OCI-LY7 (cell line): ENCODE measurements around the gene MBTD1. TPM values are rescaled to one million over a fixed set of nuclear protein-coding genes. Genes with fewer than 3 reads are reported as not detected.
"Not testable (repeated sequence)": the region's sequence is repeated elsewhere in the genome, so short reads cannot be mapped to it uniquely, and the experiment has no call there.

Experiments used
- BruUV-seq: library from RNA; stranded (reverse); fragments of 400-500 nt; replicated peaks from 2 replicates; lab custom pipeline; 2021; lab: Mats Ljungman, UMichigan
- CTCF ChIA-PET: fragments of 300-600 bp; sonication (Branson Sonifier 250); formaldehyde crosslinking; loops from one replicate; lab custom pipeline; 2022; ENCODE audit warnings: antibody characterized with exemption; ENCODE audit not compliant: unreplicated experiment; lab: Charles Lee
- POLR2A ChIA-PET: fragments of 300-600 bp; sonication (Branson Sonifier 250); formaldehyde crosslinking; loops from one replicate; lab custom pipeline; 2022; ENCODE audit warnings: antibody characterized with exemption; lab: Charles Lee
- DNase-seq: peaks from one replicate; pipeline ENCODE4 v3.0.0-alpha.2; 2015; ENCODE audit warnings: low spot score
- H2AFZ ChIP-seq: fragments of 200-600 bp; sonication (generic), shearing (Covaris generic); 2 replicates; pipeline ENCODE4 v1.6.1; 2014; ENCODE audit warnings: mild to moderate bottlenecking, antibody characterized with exemption, low read length, moderate library complexity
- H3K27ac ChIP-seq: fragments of 200-600 bp; sonication (generic); 2 replicates; pipeline ENCODE4 v1.5.1; 2014; ENCODE audit warnings: mixed run types, low read depth, mild to moderate bottlenecking, moderate library complexity, low read length, inconsistent platforms; ENCODE audit not compliant: poor library complexity, severe bottlenecking
- H3K36me3 ChIP-seq: fragments of 200-600 bp; sonication (generic); 2 replicates; pipeline ENCODE4 v1.6.1; 2014; ENCODE audit warnings: mild to moderate bottlenecking, antibody characterized with exemption, low read length, moderate library complexity, mixed read lengths; ENCODE audit not compliant: insufficient read depth
- H3K4me1 ChIP-seq: fragments of 200-600 bp; sonication (generic); 2 replicates; pipeline ENCODE4 v1.5.1; 2014; ENCODE audit warnings: mild to moderate bottlenecking, low read length; ENCODE audit not compliant: insufficient read depth, poor library complexity, severe bottlenecking
- H3K4me2 ChIP-seq: fragments of 200-600 bp; sonication (generic); 2 replicates; pipeline ENCODE4 v1.6.1; 2014; ENCODE audit warnings: mild to moderate bottlenecking, low read length
- H3K4me3 ChIP-seq: fragments of 200-600 bp; sonication (generic); 2 replicates; pipeline ENCODE4 v1.5.1; 2014; ENCODE audit warnings: mild to moderate bottlenecking, low read depth, low read length; ENCODE audit not compliant: poor library complexity, severe bottlenecking
- H3K79me2 ChIP-seq: fragments of 200-600 bp; sonication (generic); 2 replicates; pipeline ENCODE4 v1.6.1; 2016; ENCODE audit warnings: low read depth, mild to moderate bottlenecking, low read length, moderate library complexity, mixed read lengths; ENCODE audit not compliant: insufficient read depth
- H3K9me2 ChIP-seq: fragments of 200-600 bp; sonication (generic); 2 replicates; pipeline ENCODE4 v1.6.1; 2016; ENCODE audit warnings: mild to moderate bottlenecking, low read length, mixed read lengths; ENCODE audit not compliant: insufficient read depth
- H3K9me3 ChIP-seq: fragments of 200-600 bp; sonication (generic); 2 replicates; pipeline ENCODE4 v1.6.1; 2014; ENCODE audit warnings: mild to moderate bottlenecking, mixed run types, low read length, mixed read lengths
- H4K20me1 ChIP-seq: fragments of 200-600 bp; sonication (generic); 2 replicates; pipeline ENCODE4 v1.6.1; 2014; ENCODE audit warnings: mild to moderate bottlenecking, antibody characterized with exemption, low read length, moderate library complexity, mixed read lengths; ENCODE audit not compliant: insufficient read depth
- EZH2phosphoT487 ChIP-seq: fragments of 200-600 bp; sonication (generic); IDR thresholded peaks from 2 replicates; pipeline ENCODE4 v1.6.1; 2018; ENCODE audit warnings: low read depth, borderline replicate concordance, mild to moderate bottlenecking, mixed run types, antibody characterized with exemption, low read length, moderate library complexity, mixed read lengths
- intact Hi-C: fragments of 100-400 bp; cut with micrococcal nuclease; formaldehyde crosslinking; loops from one replicate; pipeline ENCODE4 v1.10.0; 2022; ENCODE audit not compliant: unreplicated experiment
- total RNA-seq, 2 experiments: library from RNA; depleted of rRNA in 1 of 2; stranded (reverse); fragments of >200 nt in 1 of 2; shearing (Covaris generic) in 1 of 2; gene quantifications; 2 replicates each; pipeline ENCODE4 v1.2.3, GENCODE V29; 2014 to 2022
- TF ChIP-seq, protein P1 (sequence below): fragments of 200-600 bp; sonication (generic); conservative IDR thresholded peaks from 2 replicates; pipeline ENCODE4 v1.5.1; 2014; ENCODE audit warnings: mild to moderate bottlenecking, antibody characterized with exemption, low read length, moderate library complexity, mixed read lengths

The MBTD1 gene
- total RNA-seq, 2 experiments from 2014 or later, result 17.3 to 39.1 TPM

DNA sequence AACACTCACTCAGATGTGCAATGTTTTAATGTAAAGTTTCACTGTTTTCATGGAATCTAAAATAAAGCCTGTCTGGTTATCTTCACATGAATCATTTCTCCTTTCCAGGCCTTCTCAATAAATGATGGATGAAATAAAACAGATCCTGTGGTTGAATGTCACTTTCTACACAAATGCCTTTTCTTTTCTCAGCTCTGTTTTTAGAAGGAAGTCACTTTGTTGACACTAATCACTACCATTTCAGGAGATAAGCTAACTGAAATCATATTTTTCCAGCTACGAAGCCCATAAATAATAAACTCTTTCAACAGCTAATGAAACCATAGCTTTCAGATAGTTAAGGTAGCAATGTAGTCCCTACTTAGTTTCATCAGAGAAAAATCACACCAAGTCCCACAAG is 75.7 kb downstream of the MBTD1 start:
- ChIA-PET CTCF (no interaction called here), POLR2A (no interaction called here)

DNA sequence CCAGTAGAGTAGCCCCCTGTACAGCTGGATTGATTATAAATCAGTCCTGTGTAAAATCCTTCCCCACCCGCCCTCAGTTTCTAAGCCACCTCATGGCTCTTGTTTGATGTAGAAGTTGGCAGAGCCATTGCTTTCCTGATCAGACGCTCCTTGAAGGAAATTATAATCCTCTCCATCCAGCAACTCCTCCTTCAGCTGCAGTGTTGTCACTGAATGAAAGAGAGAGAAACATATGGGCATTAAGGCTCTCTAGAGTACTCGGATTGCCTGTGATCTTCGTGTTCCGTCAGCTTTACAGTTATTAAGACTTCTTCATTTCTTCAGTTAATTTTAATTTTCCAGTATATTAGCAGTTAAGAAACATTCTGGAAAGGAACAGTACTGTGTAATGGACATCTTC is 79.4 kb downstream of the MBTD1 start:
- Histone ChIP-seq H3K4me2 (no peak overlapping the region), H3K27ac (no peak overlapping the region), H3K36me3 (peaks cover 75% of the 10 kb centered on the region), H2AFZ (no peak overlapping the region), H4K20me1 (no peaks in the 10 kb centered on the region), H3K4me3 (no peak overlapping the region), H3K4me1 (no peaks in the 10 kb centered on the region), H3K9me3 (no peaks in the 10 kb centered on the region), H3K79me2 (no peaks in the 10 kb centered on the region), H3K9me2 (no peaks in the 10 kb centered on the region)
- TF ChIP-seq EZH2phosphoT487, result no peak
- TF ChIP-seq, protein P1, sequence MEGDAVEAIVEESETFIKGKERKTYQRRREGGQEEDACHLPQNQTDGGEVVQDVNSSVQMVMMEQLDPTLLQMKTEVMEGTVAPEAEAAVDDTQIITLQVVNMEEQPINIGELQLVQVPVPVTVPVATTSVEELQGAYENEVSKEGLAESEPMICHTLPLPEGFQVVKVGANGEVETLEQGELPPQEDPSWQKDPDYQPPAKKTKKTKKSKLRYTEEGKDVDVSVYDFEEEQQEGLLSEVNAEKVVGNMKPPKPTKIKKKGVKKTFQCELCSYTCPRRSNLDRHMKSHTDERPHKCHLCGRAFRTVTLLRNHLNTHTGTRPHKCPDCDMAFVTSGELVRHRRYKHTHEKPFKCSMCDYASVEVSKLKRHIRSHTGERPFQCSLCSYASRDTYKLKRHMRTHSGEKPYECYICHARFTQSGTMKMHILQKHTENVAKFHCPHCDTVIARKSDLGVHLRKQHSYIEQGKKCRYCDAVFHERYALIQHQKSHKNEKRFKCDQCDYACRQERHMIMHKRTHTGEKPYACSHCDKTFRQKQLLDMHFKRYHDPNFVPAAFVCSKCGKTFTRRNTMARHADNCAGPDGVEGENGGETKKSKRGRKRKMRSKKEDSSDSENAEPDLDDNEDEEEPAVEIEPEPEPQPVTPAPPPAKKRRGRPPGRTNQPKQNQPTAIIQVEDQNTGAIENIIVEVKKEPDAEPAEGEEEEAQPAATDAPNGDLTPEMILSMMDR, result no peak
- no TSS peak for BruUV-seq
- POLR2A ChIA-PET, result interaction anchor here (0.8 to 0.9 kb wide), 3 partner anchors 10 to 78 kb away, joined by 3 to 6 read pairs (median 4); no protein-coding TSS in a partner anchor
- intact Hi-C loops, result loop anchor here (5.0 kb wide), 1 partner anchor 102 kb away; no protein-coding TSS in a partner anchor
- no peak for DNase-seq
- CTCF ChIA-PET, result no interaction called here

More for the DNA sequence above, 75.7 kb downstream of the MBTD1 start:
- Histone ChIP-seq H3K4me1 (no peaks in the 10 kb centered on the region), H3K79me2 (no peaks in the 10 kb centered on the region), H3K9me3 (no peaks in the 10 kb centered on the region), H4K20me1 (no peaks in the 10 kb centered on the region), H3K9me2 (no peaks in the 10 kb centered on the region), H2AFZ (no peak overlapping the region), H3K4me2 (no peak overlapping the region), H3K27ac (no peak overlapping the region), H3K36me3 (peaks cover 78% of the 10 kb centered on the region), H3K4me3 (no peak overlapping the region)
- DNase-seq, result no peak
- intact Hi-C loops, result loop anchor here (5.0 kb wide), 1 partner anchor 98 kb away; no protein-coding TSS in a partner anchor
- TF ChIP-seq EZH2phosphoT487, result no peak
- TF ChIP-seq, protein P1, result no peak
- BruUV-seq, result no TSS peak

DNA sequence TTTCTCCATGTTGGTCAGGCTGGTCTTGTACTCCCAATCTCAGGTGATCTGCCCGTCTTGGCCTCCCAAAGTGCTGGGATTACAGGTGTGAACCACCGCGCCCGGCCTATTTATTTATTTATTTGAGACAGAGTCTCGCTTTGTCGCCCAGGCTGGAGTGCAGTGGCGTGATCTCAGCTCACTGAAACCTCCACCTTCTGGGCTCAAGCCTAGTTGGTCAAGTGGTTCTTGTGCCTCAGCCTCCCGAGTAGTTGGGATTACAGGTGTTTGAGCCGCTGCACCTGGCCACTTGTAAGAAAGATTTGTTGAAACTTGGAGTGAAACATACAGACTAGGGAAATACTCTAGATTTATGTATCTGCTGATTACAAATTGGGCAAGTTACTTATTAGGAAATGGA is 87.8 kb downstream of the MBTD1 start:
- POLR2A ChIA-PET, result interaction anchor here (0.9 kb wide), 1 partner anchor 60 kb away, joined by 3 read pairs; no protein-coding TSS in a partner anchor
- H3K9me3 ChIP-seq, H3K9me2 ChIP-seq, BruUV-seq, intact Hi-C loops, H2AFZ ChIP-seq, H4K20me1 ChIP-seq, H3K4me3 ChIP-seq, H3K4me2 ChIP-seq, CTCF ChIA-PET, H3K27ac ChIP-seq, DNase-seq: not testable (repeated sequence)
- Histone ChIP-seq H3K36me3 (peaks cover 87% of the 10 kb centered on the region), H3K79me2 (peaks cover 15% of the 10 kb centered on the region), H3K4me1 (peaks cover 12% of the 10 kb centered on the region)
